ENCODE measurements around the gene BIN2. TPM values are rescaled to one million over a fixed set of nuclear protein-coding genes. Genes with fewer than 3 reads are reported as not detected.
A peak's percentile ranks its signal among the peaks of the same experiment; 100 is the strongest.
"Not testable (repeated sequence)": the region's sequence is repeated elsewhere in the genome, so short reads cannot be mapped to it uniquely, and the experiment has no call there.

The BIN2 gene
- total RNA-seq, 2 donors from 2014 or later = 93.6 to 115 TPM

DNA sequence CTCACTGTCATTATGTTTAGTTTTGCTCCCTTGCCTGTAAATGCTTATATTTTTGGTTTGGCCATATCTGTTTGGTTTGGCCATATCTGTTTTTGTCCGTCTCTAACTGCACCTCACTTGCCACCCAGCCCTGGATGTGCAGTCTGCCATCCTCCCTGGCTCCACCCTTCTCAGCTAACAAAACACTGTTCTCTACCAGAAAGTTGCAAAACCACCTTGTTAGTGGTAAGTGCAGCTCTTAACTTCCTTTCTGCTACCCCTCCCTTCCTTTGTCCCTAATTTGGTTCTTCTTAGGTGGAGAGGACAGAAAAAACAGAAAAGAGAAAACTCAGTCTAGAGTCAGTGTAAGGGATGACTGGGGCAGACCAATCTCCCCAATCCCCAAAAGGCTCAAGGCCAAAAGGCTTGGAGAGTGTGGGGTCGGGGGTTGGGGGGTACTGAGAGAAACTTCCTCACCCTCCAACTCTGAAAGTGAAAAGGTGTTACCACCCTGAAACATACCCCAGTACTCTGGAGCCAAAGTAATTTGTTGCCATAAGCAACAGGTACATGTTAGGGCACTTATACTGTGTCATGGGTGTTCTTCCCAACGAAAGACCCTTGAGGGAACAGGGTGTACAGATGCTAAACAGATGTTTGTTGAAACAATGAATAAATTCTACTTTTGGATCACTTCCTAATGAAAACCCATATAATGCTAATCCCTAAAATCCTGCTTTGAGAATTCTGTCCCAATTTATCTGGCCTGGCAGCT, 5.0 kb downstream of the BIN2 start:
- H3K4me1 Mint-ChIP-seq (ENCODE audit: low read depth in 2 of 2) = peaks cover 57 to 75% of the 10 kb centered on the region in 2 donors
- peaks cover 23% of the 10 kb centered on the region for H3K36me3 Mint-ChIP-seq
- H3K9me3 Mint-ChIP-seq = no peaks in the 10 kb centered on the region
- ATAC-seq (peak; percentile 81 to 82), DNase-seq (ENCODE audit: low spot score) (peak; percentile 65)
- H3K27ac Mint-ChIP-seq = peak overlapping the region; percentile 95 to 97
- no peaks in the 10 kb centered on the region for H3K27me3 Mint-ChIP-seq
- H3K4me3 Mint-ChIP-seq = peak overlapping the region; percentile 93

- DNase-seq (ENCODE audit: low spot score); H3K9me3 Mint-ChIP-seq; H3K27me3 Mint-ChIP-seq; ATAC-seq: not testable (repeated sequence)
- Mint-ChIP-seq H3K4me1 (ENCODE audit: low read depth in 2 of 2) (peaks cover 59 to 71% of the 10 kb centered on the region in 2 donors), H3K4me3 (peak overlapping the region; percentile 93), H3K27ac (peak overlapping the region; percentile 95 to 97), H3K36me3 (peaks cover 22% of the 10 kb centered on the region)
These were observed 5.7 kb downstream of the BIN2 start for GRCh38 chr12:51318057-51318806.

GRCh38 chr12:51311389-51311788, 12.6 kb downstream of the BIN2 start:
- H3K27ac Mint-ChIP-seq = peak overlapping the region; percentile 39 to 86
- peaks cover 41 to 61% of the 10 kb centered on the region in 2 donors for H3K4me1 Mint-ChIP-seq (ENCODE audit: low read depth in 2 of 2)
- no peak for DNase-seq (ENCODE audit: low spot score)
- no peak for ATAC-seq
- H3K27me3 Mint-ChIP-seq = no peaks in the 10 kb centered on the region
- no peaks in the 10 kb centered on the region for H3K9me3 Mint-ChIP-seq
- H3K4me3 Mint-ChIP-seq = peak overlapping the region; percentile 16
- H3K36me3 Mint-ChIP-seq = peaks cover 22% of the 10 kb centered on the region

DNA sequence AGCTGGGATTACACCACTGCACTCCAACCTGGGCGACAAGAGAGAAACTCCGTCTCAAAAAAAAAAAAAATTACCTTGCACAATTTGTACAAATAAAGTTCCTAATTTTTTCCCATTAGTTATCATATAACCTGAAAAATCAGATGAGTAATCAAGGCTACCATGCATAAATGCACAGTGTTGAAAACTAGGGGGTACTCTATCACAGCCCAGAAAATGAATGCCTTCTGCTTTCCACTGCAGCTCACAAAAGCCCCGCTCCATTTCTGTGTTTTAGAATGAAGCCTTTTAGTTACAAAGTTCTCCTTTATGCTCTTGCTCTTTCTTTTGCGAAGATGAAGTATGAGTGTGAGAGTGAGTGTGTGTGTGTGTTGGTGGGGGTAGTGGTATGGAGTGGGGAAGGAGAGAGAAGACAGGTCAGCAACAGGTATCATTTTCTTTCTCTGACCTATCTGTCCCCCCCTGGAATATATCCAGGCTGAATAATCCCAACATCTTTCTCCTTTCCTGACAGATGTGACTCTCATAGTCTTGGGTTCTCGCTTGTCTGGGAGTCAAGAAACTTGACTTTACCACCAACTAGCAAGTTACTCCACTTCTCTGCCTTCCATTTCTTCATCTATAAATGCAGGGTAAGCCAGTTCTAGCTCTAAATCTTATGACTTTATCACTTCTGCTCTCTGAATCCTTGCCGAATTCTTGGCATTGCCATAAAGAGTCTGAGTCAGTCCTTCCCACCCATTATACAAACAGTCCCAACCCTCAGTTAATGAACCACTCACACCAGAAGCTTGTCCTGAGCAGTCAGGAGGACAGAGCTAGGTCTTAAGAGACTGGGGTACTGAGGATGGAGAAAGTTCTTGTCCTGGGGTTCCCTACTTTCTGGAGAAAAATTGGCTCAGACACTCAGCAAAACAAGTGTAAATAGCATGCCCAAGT, 16.1 kb downstream of the BIN2 start:
- ATAC-seq (no peak), DNase-seq (ENCODE audit: low spot score) (no peak)
- Mint-ChIP-seq H3K4me3 (no peak overlapping the region), H3K27ac (peak overlapping the region; percentile 17 to 86), H3K9me3 (no peaks in the 10 kb centered on the region), H3K36me3 (peaks cover 26% of the 10 kb centered on the region), H3K27me3 (no peaks in the 10 kb centered on the region), H3K4me1 (ENCODE audit: low read depth in 2 of 2) (peaks cover 48 to 61% of the 10 kb centered on the region in 2 donors)

DNA sequence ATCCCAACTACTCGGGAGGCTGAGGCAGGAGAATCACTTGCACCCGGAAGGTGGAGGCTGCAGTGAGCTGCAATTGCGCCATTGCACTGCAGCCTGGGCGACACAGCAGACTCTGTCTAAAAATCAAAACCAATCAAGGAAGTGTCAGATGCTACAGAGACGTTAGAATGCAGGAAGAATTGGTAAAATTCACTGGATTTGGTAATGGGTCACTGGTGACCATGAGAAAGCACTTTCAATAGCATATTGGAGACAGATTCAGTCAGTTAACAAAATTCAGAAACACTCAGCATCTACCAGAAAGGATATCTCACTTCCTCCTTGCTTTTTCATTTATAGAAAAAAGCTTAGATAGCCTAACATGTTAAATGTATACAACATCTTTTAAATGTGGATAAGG, 17.5 kb downstream of the BIN2 start:
- DNase-seq (ENCODE audit: low spot score) (no peak), ATAC-seq (no peak)
- H3K36me3 Mint-ChIP-seq = peaks cover 30% of the 10 kb centered on the region
- H3K27me3 Mint-ChIP-seq = no peaks in the 10 kb centered on the region
- peak overlapping the region; percentile 54 to 81 for H3K27ac Mint-ChIP-seq
- H3K9me3 Mint-ChIP-seq = no peaks in the 10 kb centered on the region
- H3K4me1 Mint-ChIP-seq (ENCODE audit: low read depth in 2 of 2) = peaks cover 47 to 50% of the 10 kb centered on the region in 2 donors
- H3K4me3 Mint-ChIP-seq = no peak overlapping the region

GRCh38 chr12:51300768-51301167, 23.2 kb downstream of the BIN2 start:
- H3K4me3 Mint-ChIP-seq; H3K27me3 Mint-ChIP-seq; DNase-seq (ENCODE audit: low spot score); H3K9me3 Mint-ChIP-seq; ATAC-seq; H3K27ac Mint-ChIP-seq: not testable (repeated sequence)
- Mint-ChIP-seq H3K4me1 (ENCODE audit: low read depth in 2 of 2) (peaks cover 7 to 18% of the 10 kb centered on the region in 2 donors), H3K36me3 (peaks cover 21% of the 10 kb centered on the region)

DNA sequence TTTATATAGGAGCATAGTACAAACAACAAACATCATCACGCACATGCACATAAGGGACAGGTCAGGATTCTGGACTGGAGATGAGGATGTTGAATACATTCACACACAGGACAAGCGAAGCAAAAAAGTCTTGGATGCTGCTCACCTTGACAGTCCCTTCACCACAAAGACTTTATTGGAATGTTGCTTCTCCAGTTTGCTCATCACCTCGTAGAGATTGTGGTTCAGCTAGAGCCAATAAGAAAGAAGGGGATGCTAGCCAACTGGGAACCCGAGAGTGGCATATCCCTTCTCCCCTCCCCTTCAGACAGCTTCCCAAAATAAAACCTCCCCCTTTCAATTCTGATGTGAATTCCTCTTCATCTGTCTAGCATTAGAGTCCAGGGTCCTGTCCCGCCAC, 28.3 kb downstream of the BIN2 start:
- H3K4me3 Mint-ChIP-seq = no peak overlapping the region
- H3K36me3 Mint-ChIP-seq = peaks cover 4% of the 10 kb centered on the region
- H3K9me3 Mint-ChIP-seq = no peaks in the 10 kb centered on the region
- H3K27ac Mint-ChIP-seq = no peak overlapping the region
- peaks cover 0 to 5% of the 10 kb centered on the region in 2 donors for H3K4me1 Mint-ChIP-seq (ENCODE audit: low read depth in 2 of 2)
- no peaks in the 10 kb centered on the region for H3K27me3 Mint-ChIP-seq
- ATAC-seq (no peak), DNase-seq (ENCODE audit: low spot score) (no peak)

DNA sequence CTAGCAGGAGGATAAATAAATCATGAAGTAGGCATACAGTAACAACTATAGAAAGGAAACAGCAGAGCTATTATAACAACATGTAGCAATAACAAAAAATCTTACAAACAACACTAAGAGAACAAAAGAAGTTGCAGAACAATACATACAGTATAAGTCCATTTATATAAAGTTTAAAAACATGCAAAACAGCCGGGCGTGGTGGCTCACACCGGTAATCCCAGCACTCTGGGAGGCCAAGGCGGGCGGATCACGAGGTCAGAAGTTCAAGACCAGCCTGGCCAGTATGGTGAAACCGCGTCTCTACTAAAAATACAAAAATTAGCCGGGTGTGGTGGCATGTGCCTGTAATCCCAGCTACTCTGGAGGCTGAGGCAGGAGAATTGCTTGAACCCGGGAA, 29.9 kb downstream of the BIN2 start:
- not testable (repeated sequence) for H3K36me3 Mint-ChIP-seq

GRCh38 chr12:51293696-51294095, 30.3 kb downstream of the BIN2 start:
- H3K27me3 Mint-ChIP-seq = no peaks in the 10 kb centered on the region
- H3K27ac Mint-ChIP-seq = peak overlapping the region in 1 of 2 donors; percentile 74
- H3K4me1 Mint-ChIP-seq (ENCODE audit: low read depth in 2 of 2) = peaks cover 0 to 9% of the 10 kb centered on the region in 2 donors
- no peaks in the 10 kb centered on the region for H3K9me3 Mint-ChIP-seq
- H3K4me3 Mint-ChIP-seq = no peak overlapping the region
- DNase-seq (ENCODE audit: low spot score) = no peak
- no peak for ATAC-seq
- peaks cover 4% of the 10 kb centered on the region for H3K36me3 Mint-ChIP-seq

More for the DNA sequence above, 29.9 kb downstream of the BIN2 start:
- not testable (repeated sequence) for DNase-seq (ENCODE audit: low spot score); ATAC-seq; H3K4me3 Mint-ChIP-seq; H3K27me3 Mint-ChIP-seq; H3K9me3 Mint-ChIP-seq; H3K4me1 Mint-ChIP-seq (ENCODE audit: low read depth in 2 of 2)
- peak overlapping the region in 1 of 2 donors; percentile 74 for H3K27ac Mint-ChIP-seq

DNA sequence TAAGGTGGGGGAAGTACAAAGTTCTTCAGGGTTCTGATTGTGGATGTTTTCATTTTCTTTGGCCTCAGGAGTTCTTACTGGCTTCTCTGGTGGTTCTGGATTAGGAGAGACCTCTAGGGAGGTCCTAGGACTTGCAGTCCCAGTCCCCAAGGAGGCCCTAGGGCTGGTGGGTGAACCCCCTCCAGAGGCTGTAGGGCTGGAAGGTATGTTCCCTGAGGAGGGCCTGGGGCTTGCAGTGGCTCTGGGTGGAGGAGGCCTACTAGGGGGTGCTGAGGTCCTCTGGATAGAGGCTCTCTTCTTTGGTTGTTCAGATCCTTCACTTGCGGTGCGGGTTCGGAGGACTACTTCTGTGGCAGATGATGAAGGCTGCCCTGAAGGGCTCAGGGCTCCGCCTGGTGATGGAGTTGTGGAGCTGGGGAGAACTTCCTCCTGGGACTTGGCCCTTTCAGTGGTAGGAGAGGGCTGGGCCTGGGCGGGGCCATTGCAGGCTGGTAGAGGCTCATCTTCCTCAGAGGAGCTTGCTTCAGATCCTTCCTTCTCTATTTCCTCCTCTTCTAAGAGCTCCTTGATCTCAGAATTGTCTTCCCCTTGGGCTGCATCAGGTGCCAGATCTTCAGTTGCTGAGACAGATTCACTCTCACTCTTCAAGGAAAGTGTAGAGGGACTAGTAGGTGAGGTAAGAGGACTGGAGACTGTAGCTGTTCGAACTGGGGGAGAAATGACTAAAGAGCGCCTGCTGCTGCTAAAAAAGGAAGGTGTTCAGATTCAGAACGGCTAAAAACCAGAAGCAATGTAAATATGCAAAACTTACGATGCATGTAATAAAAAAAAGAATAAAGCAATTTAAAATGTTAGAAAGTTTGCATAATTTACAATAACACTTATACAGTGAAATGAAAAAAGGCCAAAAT, 32.1 kb downstream of the BIN2 start:
- Mint-ChIP-seq H3K4me1 (ENCODE audit: low read depth in 2 of 2) (peaks cover 0 to 12% of the 10 kb centered on the region in 2 donors), H3K27ac (peak overlapping the region in 1 of 2 donors; percentile 26)
- not testable (repeated sequence) for H3K27me3 Mint-ChIP-seq; H3K9me3 Mint-ChIP-seq; H3K36me3 Mint-ChIP-seq; H3K4me3 Mint-ChIP-seq; DNase-seq (ENCODE audit: low spot score); ATAC-seq

DNA sequence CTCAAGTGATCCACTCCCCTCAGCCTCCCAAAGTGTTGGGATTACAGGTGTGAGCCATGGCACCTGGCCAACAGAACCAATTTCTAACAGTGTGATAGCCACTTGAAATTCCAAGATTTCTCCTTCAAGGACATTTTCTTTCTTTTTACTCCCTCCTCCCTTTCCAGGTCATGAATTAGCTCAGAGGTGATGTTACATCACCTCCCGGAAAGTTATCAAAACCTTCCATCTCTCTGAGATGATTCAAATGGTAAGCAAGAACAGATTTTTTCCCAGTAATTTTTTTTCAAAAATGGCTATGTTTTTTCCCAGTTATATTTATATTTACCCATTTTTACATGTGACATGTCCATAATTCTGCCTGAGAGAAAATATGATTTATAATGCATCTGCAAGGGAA, 38.1 kb downstream of the BIN2 start:
- no peak overlapping the region for H3K4me3 Mint-ChIP-seq
- peaks cover under 1% of the 10 kb centered on the region for H3K36me3 Mint-ChIP-seq
- peak overlapping the region; percentile 39 to 52 for H3K27ac Mint-ChIP-seq
- ATAC-seq (no peak), DNase-seq (ENCODE audit: low spot score) (no peak)
- no peaks in the 10 kb centered on the region for H3K9me3 Mint-ChIP-seq
- no peaks in the 10 kb centered on the region for H3K27me3 Mint-ChIP-seq
- peaks cover 0 to 6% of the 10 kb centered on the region in 2 donors for H3K4me1 Mint-ChIP-seq (ENCODE audit: low read depth in 2 of 2)

DNA sequence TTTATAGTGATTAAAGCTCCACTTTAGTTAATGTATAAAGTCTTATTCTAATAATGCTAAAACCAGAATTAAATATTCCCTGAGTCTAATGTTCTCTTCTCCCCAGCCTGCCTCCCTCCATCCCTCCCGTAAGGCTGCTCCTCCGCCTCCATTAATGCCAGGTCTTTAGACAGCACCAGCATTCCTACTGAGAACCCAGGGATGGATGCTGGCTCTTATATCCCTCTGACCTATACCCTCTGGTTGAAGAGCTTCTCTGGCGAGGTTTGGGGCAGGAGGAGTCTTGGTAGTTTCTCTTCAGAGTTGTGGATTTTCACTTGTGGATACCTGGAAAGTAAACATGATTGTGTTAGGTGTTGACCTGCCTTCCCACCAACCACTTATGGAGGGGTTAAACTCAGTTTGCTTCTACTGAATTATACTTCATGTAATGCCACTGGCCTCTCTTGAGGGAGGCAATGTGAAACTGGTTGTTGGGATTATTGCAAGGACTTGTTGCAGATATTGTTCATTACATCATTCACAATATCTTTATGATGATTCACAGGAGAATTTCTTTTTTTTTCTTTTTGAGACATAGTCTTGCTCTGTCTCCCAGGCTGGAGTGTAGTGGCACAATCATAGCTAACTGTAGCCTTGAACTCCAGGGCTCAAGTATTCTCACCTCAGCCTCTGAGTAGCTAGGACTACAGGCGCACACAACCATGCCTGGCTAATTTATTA, 42.6 kb downstream of the BIN2 start:
- Mint-ChIP-seq H3K36me3 (peaks cover 5% of the 10 kb centered on the region), H3K4me1 (ENCODE audit: low read depth in 2 of 2) (peaks cover 0 to 3% of the 10 kb centered on the region in 2 donors), H3K27ac (peak overlapping the region; percentile 39 to 44), H3K4me3 (no peak overlapping the region), H3K9me3 (no peaks in the 10 kb centered on the region), H3K27me3 (no peaks in the 10 kb centered on the region)
- DNase-seq (ENCODE audit: low spot score) (no peak), ATAC-seq (no peak)
